Mucosa of rectum (tissue), 2 donors: ENCODE measurements around the gene JAG2.
A peak's percentile ranks its signal among the peaks of the same experiment; 100 is the strongest.

Experiments
- H3K27ac ChIP-seq, 2 donors: one replicate each; pipeline ENCODE4 v1.7.0; 2013; ENCODE audit warnings: inconsistent platforms in 2 of 2, low read depth in 2 of 2, low read length in 2 of 2
- H3K27me3 ChIP-seq, 2 donors: one replicate each; pipeline ENCODE4 v1.7.0; 2013; ENCODE audit warnings: low read length in 2 of 2; ENCODE audit not compliant: control insufficient read depth in 2 of 2, insufficient read depth in 2 of 2
- H3K36me3 ChIP-seq, 2 donors: one replicate each; pipeline ENCODE4 v1.7.0; 2013; ENCODE audit warnings: low read length in 2 of 2; ENCODE audit not compliant: control insufficient read depth in 2 of 2, insufficient read depth in 2 of 2
- H3K4me1 ChIP-seq, 2 donors: one replicate each; pipeline ENCODE4 v1.7.0; 2013; ENCODE audit warnings: low read length in 2 of 2, mild to moderate bottlenecking in 1 of 2; ENCODE audit not compliant: control insufficient read depth in 2 of 2, insufficient read depth in 2 of 2
- H3K4me3 ChIP-seq, 2 donors: one replicate each; pipeline ENCODE4 v1.7.0; 2013; ENCODE audit warnings: low read length in 2 of 2
- H3K9ac ChIP-seq, 2 donors: one replicate each; pipeline ENCODE4 v1.7.0; 2013; ENCODE audit warnings: low read length in 2 of 2, low read depth in 1 of 2, mild to moderate bottlenecking in 1 of 2
- H3K9me3 ChIP-seq, 2 donors: one replicate each; pipeline ENCODE4 v1.7.0; 2013; ENCODE audit warnings: low read length in 2 of 2; ENCODE audit not compliant: control insufficient read depth in 2 of 2
- donor health status: healthy.
- donor health status: Normal muscosa, but diverticular disease.

Gene JAG2

GRCh38 chr14:105102893-105103292 lies 65.7 kb downstream of the JAG2 start:
- Histone ChIP-seq H3K36me3 (no peaks in the 10 kb centered on the region), H3K27ac (no peak overlapping the region), H3K27me3 (peaks cover 9 to 13% of the 10 kb centered on the region in 2 donors), H3K4me1 (no peaks in the 10 kb centered on the region), H3K9me3 (no peaks in the 10 kb centered on the region), H3K9ac (no peak overlapping the region), H3K4me3 (no peak overlapping the region)

GRCh38 chr14:105102361-105102870 lies 66.2 kb downstream of the JAG2 start:
- no peaks in the 10 kb centered on the region for H3K9me3 ChIP-seq
- H3K9ac ChIP-seq = no peak overlapping the region
- no peaks in the 10 kb centered on the region for H3K4me1 ChIP-seq
- H3K27me3 ChIP-seq = peaks cover 9 to 13% of the 10 kb centered on the region in 2 donors
- no peak overlapping the region for H3K4me3 ChIP-seq
- H3K27ac ChIP-seq = no peak overlapping the region
- no peaks in the 10 kb centered on the region for H3K36me3 ChIP-seq

- Histone ChIP-seq H3K27me3 (peaks cover 9 to 13% of the 10 kb centered on the region in 2 donors), H3K4me1 (no peaks in the 10 kb centered on the region), H3K9ac (no peak overlapping the region), H3K9me3 (no peaks in the 10 kb centered on the region), H3K4me3 (no peak overlapping the region), H3K27ac (no peak overlapping the region), H3K36me3 (no peaks in the 10 kb centered on the region)
Observed at GRCh38 chr14:105100910-105101309, 67.7 kb downstream of the JAG2 start.

GRCh38 chr14:105099778-105100177 lies 68.8 kb downstream of the JAG2 start:
- Histone ChIP-seq H3K27ac (no peak overlapping the region), H3K36me3 (no peaks in the 10 kb centered on the region), H3K27me3 (peaks cover 9% of the 10 kb centered on the region in 2 donors), H3K4me3 (no peak overlapping the region), H3K9ac (no peak overlapping the region), H3K9me3 (no peaks in the 10 kb centered on the region), H3K4me1 (no peaks in the 10 kb centered on the region)

GRCh38 chr14:105098316-105098715 lies 70.3 kb downstream of the JAG2 start:
- no peaks in the 10 kb centered on the region for H3K36me3 ChIP-seq
- H3K9ac ChIP-seq = no peak overlapping the region
- no peaks in the 10 kb centered on the region for H3K9me3 ChIP-seq
- peaks cover 7 to 11% of the 10 kb centered on the region in 2 donors for H3K4me1 ChIP-seq
- H3K4me3 ChIP-seq = no peak overlapping the region
- H3K27ac ChIP-seq = no peak overlapping the region
- peaks cover 9% of the 10 kb centered on the region in 2 donors for H3K27me3 ChIP-seq

GRCh38 chr14:105097794-105098127 lies 70.8 kb downstream of the JAG2 start:
- Histone ChIP-seq H3K27ac (no peak overlapping the region), H3K4me1 (peaks cover 10 to 14% of the 10 kb centered on the region in 2 donors), H3K36me3 (no peaks in the 10 kb centered on the region), H3K4me3 (no peak overlapping the region), H3K27me3 (peaks cover 6% of the 10 kb centered on the region in 2 donors), H3K9ac (no peak overlapping the region), H3K9me3 (no peaks in the 10 kb centered on the region)

GRCh38 chr14:105096206-105096875 lies 72.2 kb downstream of the JAG2 start:
- no peaks in the 10 kb centered on the region for H3K9me3 ChIP-seq
- H3K27me3 ChIP-seq = no peaks in the 10 kb centered on the region
- H3K4me1 ChIP-seq = peaks cover 21 to 28% of the 10 kb centered on the region in 2 donors
- no peak overlapping the region for H3K9ac ChIP-seq
- no peak overlapping the region for H3K4me3 ChIP-seq
- no peaks in the 10 kb centered on the region for H3K36me3 ChIP-seq
- H3K27ac ChIP-seq = no peak overlapping the region

- H3K9ac ChIP-seq = no peak overlapping the region
Observed at GRCh38 chr14:105095236-105095805, 73.3 kb downstream of the JAG2 start.

GRCh38 chr14:105094193-105094907 lies 74.2 kb downstream of the JAG2 start:
- Histone ChIP-seq H3K27me3 (no peaks in the 10 kb centered on the region), H3K27ac (peak overlapping the region; percentile 91 to 96), H3K4me1 (peaks cover 35 to 44% of the 10 kb centered on the region in 2 donors), H3K9me3 (no peaks in the 10 kb centered on the region), H3K4me3 (peak overlapping the region; percentile 70 to 78), H3K9ac (peak overlapping the region; percentile 52 to 83), H3K36me3 (no peaks in the 10 kb centered on the region)

More at GRCh38 chr14:105095236-105095805, 73.3 kb downstream of the JAG2 start:
- peaks cover 31 to 38% of the 10 kb centered on the region in 2 donors for H3K4me1 ChIP-seq
- no peaks in the 10 kb centered on the region for H3K36me3 ChIP-seq
- H3K9me3 ChIP-seq = no peaks in the 10 kb centered on the region
- H3K27ac ChIP-seq = no peak overlapping the region
- H3K27me3 ChIP-seq = no peaks in the 10 kb centered on the region
- H3K4me3 ChIP-seq = no peak overlapping the region
